ENCODE data around the gene HP.
"Not testable (repeated sequence)": the region's sequence is repeated elsewhere in the genome, so short reads cannot be mapped to it uniquely, and the experiment has no call there.

DNA sequence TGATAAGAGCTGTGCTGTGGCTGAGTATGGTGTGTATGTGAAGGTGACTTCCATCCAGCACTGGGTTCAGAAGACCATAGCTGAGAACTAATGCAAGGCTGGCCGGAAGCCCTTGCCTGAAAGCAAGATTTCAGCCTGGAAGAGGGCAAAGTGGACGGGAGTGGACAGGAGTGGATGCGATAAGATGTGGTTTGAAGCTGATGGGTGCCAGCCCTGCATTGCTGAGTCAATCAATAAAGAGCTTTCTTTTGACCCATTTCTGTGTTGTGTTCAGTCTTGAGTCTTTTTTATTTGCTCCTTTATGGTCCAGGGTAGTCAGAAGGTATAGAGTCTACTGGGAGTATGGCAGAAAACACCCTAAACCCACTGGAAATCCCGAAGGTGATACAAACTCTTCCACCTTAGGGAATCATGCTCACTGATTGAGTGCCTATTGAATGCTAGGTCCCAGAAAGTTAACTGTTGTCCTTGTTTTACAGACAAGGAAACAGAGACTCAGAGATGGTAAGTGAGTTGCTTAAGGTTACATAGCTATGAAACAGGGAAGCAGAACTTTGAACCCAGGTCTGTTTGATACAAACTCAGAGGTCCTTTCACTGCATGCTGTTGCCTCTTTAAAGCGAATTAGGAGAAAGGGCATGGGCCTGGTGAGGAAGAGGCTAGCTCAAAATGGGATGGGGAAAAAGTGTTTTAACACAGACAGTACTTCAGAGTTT is 22.8 kb downstream of the HP start:
- TF ChIP-seq, protein P1, sequence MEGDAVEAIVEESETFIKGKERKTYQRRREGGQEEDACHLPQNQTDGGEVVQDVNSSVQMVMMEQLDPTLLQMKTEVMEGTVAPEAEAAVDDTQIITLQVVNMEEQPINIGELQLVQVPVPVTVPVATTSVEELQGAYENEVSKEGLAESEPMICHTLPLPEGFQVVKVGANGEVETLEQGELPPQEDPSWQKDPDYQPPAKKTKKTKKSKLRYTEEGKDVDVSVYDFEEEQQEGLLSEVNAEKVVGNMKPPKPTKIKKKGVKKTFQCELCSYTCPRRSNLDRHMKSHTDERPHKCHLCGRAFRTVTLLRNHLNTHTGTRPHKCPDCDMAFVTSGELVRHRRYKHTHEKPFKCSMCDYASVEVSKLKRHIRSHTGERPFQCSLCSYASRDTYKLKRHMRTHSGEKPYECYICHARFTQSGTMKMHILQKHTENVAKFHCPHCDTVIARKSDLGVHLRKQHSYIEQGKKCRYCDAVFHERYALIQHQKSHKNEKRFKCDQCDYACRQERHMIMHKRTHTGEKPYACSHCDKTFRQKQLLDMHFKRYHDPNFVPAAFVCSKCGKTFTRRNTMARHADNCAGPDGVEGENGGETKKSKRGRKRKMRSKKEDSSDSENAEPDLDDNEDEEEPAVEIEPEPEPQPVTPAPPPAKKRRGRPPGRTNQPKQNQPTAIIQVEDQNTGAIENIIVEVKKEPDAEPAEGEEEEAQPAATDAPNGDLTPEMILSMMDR (IDR thresholded peaks at IDR 0.05) = not testable (repeated sequence)
- TF ChIP-seq EZH2 (IDR thresholded peaks at IDR 0.05; ENCODE audit: borderline replicate concordance, insufficient read depth, low read depth, low read length, poor library complexity, severe bottlenecking) = not testable (repeated sequence)
